OCI-LY7 (cell line): ENCODE results near the gene AKAP13.

Experiments
- EZH2phosphoT487 ChIP-seq: fragments of 200-600 bp; sonication (generic); IDR thresholded peaks from 2 replicates; pipeline ENCODE4 v1.6.1; 2018; ENCODE audit warnings: low read depth, borderline replicate concordance, mild to moderate bottlenecking, mixed run types, antibody characterized with exemption, low read length, moderate library complexity, mixed read lengths
- TF ChIP-seq, protein P1 (sequence below): fragments of 200-600 bp; sonication (generic); conservative IDR thresholded peaks from 2 replicates; pipeline ENCODE4 v1.5.1; 2014; ENCODE audit warnings: mild to moderate bottlenecking, antibody characterized with exemption, low read length, moderate library complexity, mixed read lengths

DNA sequence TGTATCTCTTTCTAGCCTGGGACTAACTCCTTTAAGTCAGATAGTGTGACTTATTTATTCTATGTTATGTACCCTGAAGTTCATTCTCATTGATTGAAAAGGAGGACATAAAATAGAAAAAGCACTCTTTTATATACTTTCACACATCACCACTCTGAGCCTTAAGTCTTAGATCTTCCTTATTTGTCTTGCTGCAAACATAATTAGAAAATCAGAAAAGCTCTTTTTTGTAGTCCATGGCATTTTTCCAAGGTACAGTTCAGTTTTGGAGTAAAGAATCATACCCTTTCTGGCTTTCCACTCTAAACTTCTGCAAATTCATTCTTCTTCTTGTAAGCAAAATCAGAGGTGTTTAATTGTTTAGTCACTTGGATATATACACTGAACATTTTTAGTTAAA is 75.5 kb downstream of the AKAP13 start:
- TF ChIP-seq EZH2phosphoT487, result no peak
- TF ChIP-seq, protein P1, sequence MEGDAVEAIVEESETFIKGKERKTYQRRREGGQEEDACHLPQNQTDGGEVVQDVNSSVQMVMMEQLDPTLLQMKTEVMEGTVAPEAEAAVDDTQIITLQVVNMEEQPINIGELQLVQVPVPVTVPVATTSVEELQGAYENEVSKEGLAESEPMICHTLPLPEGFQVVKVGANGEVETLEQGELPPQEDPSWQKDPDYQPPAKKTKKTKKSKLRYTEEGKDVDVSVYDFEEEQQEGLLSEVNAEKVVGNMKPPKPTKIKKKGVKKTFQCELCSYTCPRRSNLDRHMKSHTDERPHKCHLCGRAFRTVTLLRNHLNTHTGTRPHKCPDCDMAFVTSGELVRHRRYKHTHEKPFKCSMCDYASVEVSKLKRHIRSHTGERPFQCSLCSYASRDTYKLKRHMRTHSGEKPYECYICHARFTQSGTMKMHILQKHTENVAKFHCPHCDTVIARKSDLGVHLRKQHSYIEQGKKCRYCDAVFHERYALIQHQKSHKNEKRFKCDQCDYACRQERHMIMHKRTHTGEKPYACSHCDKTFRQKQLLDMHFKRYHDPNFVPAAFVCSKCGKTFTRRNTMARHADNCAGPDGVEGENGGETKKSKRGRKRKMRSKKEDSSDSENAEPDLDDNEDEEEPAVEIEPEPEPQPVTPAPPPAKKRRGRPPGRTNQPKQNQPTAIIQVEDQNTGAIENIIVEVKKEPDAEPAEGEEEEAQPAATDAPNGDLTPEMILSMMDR, result no peak
